ENCODE results near the gene OR10K1.
"Not testable (repeated sequence)": the region's sequence is repeated elsewhere in the genome, so short reads cannot be mapped to it uniquely, and the experiment has no call there.

The OR10K1 gene

GRCh38 chr1:158461534-158461933, at the start of gene OR10K1:
Gene OR10K1 (plus strand): TSS chr1:158461834. CDS start chr1:158465562, 3,728 bp downstream.
- no peak for DNase-seq (ENCODE audit: low read depth)

- DNase-seq (ENCODE audit: low read depth), result no peak
These were observed 46.8 kb upstream of the OR10K1 start for GRCh38 chr1:158414651-158415345.

- DNase-seq (ENCODE audit: low read depth), result no peak
These were observed 44.0 kb upstream of the OR10K1 start for GRCh38 chr1:158417586-158417985.

DNA sequence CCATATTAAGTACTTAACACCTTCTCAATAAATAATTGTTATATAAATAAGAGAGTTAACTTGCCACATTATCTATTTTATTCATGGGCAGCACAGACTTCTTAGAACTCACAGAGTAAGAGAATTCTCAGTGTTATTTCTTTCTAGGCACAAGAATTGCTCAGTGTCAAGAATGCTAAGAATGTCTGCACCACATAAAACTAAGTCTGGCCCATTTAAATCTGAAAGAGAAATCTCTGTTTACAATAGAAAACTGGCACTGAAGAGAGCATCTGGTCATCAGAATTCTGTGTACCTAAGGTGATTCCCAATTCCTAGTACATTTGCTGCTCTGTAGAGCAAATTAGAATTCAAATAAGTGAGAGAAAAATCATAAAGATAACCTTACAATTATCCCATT, 39.4 kb upstream of the OR10K1 start:
- DNase-seq (ENCODE audit: low read depth), result no peak

DNA sequence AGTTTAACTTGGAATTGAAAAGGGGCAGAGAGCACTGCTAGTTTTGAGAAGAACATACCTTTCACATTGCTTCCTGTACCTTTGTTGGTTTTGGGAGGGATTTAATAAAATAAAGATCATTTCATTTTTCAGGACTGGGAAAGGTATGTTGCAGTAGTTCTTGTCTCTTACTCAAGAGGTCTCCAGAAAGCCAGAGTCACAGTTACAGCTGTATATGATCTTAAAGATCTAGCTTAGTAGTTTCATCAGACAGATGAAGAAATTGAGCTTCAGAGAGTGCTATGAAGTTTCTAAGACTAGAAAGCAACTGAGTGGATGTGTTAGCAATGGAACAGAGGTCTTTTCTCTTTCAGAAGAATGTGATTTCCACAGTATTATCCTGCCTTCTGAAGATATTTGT, 36.6 kb upstream of the OR10K1 start:
- DNase-seq (ENCODE audit: low read depth), result no peak

DNA sequence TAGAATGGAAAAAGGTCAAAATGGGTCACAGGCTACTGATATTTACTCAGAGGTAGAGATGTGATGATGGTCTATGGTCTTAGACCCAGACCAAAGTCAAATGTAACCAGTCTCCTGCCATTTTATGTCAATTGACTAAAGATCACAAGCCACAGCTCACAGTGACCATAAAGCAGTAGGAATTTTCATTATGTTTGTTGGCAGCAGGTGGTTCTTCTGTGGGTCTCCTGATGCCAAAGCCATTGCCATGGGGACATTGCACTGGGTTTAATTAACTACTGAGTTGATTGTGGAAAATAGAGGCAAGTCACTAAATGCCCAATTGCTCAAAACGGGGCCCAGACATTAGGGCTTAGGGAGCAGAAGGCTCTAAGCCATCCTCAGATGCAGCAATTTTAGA, 35.5 kb upstream of the OR10K1 start, which contains the start of gene OR10K2:
TSS of gene OR10K2 (minus strand) at position 101 of the 400 bp plus-strand sequence. CDS start 5,371 bp downstream, outside the sequence.
- no peak for DNase-seq (ENCODE audit: low read depth)

DNA sequence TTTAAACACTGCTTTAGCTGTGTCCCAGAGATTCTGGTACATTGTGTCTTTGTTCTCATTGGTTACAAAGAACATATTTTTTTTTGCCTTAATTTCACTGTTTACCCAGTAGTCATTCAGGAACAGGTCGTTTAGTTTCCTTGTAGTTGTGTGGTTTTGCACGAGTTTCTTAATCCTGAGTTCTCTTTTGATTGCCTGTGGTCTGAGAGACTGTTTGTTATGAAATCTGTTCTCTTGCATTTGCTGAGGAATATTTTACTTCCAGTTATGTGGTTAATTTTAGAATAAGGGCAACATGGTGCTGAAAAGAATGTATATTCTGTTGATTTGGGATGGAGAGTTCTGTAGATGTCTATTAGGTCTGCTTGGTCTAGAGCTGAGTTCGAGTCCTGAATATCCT, 31.5 kb upstream of the OR10K1 start:
- DNase-seq (ENCODE audit: low read depth), result not testable (repeated sequence)

- DNase-seq (ENCODE audit: low read depth), result no peak
These were observed 26.9 kb upstream of the OR10K1 start for GRCh38 chr1:158434741-158435140.

DNA sequence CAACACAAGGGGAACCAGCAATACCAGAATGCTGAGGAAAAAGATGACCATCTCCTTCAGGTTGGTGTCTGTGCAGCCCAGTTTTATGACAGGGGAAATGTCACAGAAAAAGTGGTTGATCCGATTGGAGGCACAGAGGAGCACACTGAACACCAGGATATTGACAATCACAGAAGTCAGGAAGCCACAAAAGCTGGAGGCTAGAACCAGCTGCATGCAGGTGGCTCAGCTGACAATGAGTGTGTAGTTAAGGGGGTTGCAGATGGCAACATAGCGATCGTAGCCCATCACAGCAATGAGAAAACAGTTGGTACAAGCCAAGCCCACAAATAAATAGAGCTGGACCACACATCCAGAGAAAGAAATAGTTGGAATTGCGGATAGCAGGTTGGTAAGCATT, 16.3 kb upstream of the OR10K1 start:
- no peak for DNase-seq (ENCODE audit: low read depth)

DNA sequence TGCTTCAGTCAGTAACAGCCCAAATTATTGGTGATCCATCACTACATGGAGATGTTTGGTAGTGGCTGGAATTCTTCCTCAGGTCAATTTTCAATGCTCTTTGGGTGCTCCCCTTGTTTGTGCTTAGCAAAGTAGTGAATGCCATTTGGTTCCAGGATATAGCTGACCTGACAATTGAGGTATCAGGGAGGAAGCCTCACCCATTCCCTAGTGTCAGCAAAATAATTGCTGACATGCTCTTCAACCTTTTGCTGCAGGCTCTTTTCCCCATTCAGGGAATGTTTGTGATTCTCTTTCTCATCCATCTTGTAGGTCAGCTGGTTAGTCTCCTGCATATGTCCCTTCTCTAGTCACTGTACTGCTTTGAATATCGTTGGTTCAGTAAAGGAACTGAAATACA, 7.1 kb upstream of the OR10K1 start:
- DNase-seq (ENCODE audit: low read depth), result no peak

DNA sequence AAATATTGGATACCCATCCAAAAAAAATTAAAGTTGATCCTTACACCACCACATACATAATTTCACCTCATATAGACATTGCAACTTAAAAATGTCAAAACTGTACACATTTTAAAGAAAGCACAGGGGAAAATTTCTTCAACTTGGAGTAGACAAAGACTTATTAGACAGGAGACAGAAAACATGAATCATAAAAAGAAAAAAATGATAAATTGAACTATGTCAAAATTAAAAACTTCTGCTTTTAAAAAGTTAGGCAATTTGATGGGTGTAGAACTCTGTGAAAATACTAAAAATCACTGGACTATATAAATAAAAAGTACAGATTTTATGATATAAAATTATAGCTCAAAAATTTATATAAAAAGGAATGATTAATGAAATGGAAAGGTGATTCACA, 4.4 kb upstream of the OR10K1 start:
- no peak for DNase-seq (ENCODE audit: low read depth)

- no peak for DNase-seq (ENCODE audit: low read depth)
These were observed 3.4 kb upstream of the OR10K1 start for GRCh38 chr1:158458263-158458662.

GRCh38 chr1:158471920-158472319, 10.3 kb downstream of the OR10K1 start, which contains the start of gene OR10R2:
Gene OR10R2 (plus strand): TSS chr1:158472220. CDS start chr1:158472326, 106 bp downstream.
- DNase-seq (ENCODE audit: low read depth), result no peak

DNA sequence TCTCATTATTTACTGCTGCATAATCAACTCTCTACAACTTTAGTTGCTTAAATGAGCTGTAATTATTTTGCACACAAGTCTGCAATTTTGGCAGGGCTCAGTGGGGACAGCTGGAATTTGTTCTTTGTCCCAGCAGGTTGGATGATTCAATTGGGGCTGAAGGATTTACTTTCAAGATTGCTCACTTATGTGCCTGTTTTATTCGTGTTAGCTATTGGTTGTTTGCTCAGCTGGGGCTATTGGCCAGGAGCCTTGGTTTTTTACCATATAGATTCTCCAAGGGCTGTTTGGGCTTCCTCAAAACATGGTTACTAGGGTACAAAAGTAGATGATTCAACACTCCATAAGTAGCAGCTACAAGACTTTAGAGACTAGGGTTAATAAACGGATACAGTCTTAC, 23.8 kb downstream of the OR10K1 start:
- DNase-seq (ENCODE audit: low read depth), result no peak

DNA sequence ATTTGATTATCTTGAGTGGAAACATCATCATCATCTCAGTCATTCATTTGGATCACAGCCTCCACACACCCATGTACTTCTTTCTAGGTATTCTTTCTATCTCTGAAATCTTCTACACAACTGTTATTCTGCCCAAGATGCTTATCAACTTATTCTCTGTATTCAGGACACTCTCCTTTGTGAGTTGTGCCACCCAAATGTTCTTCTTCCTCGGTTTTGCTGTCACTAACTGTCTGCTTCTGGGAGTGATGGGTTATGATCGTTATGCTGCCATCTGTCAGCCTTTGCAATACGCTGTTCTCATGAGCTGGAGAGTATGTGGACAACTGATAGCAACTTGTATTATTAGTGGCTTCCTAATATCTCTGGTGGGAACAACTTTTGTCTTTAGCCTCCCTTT, 29.7 kb downstream of the OR10K1 start:
- no peak for DNase-seq (ENCODE audit: low read depth)

GRCh38 chr1:158493054-158493453, 31.4 kb downstream of the OR10K1 start:
- no peak for DNase-seq (ENCODE audit: low read depth)

DNA sequence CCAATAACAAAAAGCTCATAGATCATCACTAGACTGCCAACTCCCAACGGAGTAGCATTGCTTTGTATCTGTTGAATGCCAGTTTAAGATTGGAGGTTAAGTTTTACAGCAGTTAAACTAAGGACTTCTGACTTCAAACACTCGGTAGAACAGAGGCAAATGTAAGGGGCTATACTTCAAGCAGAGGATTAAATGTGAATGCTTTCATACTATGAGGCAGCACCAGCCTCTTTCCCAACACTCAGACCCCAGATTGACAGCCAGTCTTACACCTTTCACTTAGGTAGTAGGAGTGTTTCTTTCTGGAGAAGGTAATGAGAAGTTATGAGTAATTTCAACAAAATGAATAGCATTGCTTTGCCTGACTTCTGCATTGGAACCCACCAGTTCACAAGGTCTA, 33.2 kb downstream of the OR10K1 start:
- no peak for DNase-seq (ENCODE audit: low read depth)

DNA sequence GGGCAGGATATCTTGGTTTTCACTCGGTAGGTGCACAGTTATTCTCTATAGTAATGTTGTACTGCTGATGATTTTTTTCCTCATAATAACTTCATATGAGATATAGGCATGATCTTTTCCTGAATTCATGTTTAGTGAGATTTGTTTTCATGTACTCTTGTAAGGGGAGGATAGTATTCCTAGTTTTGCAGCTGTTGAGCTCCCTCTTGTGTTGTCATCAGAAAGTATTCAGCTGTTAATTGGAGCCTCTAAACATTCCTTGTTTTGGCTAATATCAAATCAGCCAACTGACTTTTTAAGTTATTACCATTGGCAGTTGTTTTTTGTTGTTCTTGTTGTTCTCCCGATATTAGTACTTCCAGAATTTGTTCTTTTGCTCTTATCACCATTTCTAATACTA, 34.7 kb downstream of the OR10K1 start:
- no peak for DNase-seq (ENCODE audit: low read depth)

DNA sequence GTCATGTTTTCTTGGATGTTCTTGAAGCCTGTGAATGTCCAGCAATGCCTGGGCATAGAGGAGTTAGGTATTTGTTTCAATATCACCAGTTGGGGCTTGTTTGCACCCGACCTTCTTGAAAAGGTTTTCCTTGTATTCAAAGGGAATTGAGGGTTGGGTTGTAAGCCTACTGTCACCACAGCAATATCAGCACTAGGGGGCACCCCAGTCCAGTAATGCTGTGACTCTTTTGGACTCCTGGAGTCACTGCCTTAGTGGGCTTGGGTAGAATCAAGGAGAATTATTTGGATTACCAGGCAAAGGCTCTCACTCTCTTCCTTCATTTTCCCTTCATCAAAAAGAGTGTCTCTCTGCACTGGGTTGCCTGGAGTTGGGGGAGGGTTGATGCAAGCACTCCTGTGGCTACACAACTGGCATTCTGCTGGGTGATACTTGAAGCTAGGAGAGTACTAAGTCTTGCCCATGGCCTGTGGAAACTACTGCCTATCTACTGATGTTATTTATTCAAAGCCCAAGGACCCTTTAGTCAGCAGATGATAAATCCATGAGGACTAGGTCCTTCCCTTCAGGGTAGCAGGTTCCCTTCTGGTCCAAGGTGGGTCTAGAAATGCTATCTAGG, 44.8 kb downstream of the OR10K1 start:
- DNase-seq (ENCODE audit: low read depth), result no peak

GRCh38 chr1:158507511-158507910, 45.9 kb downstream of the OR10K1 start:
- DNase-seq (ENCODE audit: low read depth), result no peak

- DNase-seq (ENCODE audit: low read depth), result no peak
These were observed 48.0 kb downstream of the OR10K1 start for GRCh38 chr1:158509471-158510156.

DNA sequence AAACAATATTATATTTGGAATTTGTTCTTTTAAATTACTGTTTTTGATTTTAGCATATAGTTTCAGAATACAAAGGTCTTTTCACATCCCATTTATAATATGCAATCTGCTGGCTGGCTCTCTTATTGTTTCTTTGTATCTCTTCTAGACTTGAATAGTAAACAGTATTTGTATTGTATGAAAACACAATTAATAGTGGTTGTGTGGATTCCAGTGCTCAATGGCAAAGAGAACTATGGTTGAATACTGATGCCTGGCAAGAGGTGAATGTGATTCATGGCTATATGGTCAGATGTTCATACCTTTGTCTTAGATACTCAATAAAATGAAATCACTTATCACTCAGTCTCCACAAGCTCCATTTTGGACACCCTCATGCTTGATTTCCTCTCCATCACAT, 55.3 kb downstream of the OR10K1 start:
- DNase-seq (ENCODE audit: low read depth), result no peak

Measured in T-helper 22 cell (primary cell).